Kidney epithelial cell (primary cell): Measurements from ENCODE around the gene TTLL5. TPM values are rescaled to one million over a fixed set of nuclear protein-coding genes. Genes with fewer than 3 reads are reported as not detected.

Source experiments
- DNase-seq: peaks from one replicate; pipeline ENCODE4 v3.0.0-alpha.2; 2010; ENCODE audit warnings: low read depth
- H3K27me3 ChIP-seq: 2 replicates; pipeline ENCODE4 v1.6.0; 2011; ENCODE audit warnings: low read length; ENCODE audit not compliant: control insufficient read depth, insufficient read depth
- H3K36me3 ChIP-seq: 2 replicates; pipeline ENCODE4 v1.5.1; 2011; ENCODE audit warnings: low read length; ENCODE audit not compliant: control insufficient read depth, insufficient read depth
- H3K4me3 ChIP-seq: 2 replicates; pipeline ENCODE4 v1.5.1; 2011; ENCODE audit warnings: low read depth, mild to moderate bottlenecking, control low read depth, low read length
- total RNA-seq: library from RNA; depleted of rRNA; stranded (reverse); fragments of >200 nt; gene quantifications from 2 replicates; pipeline ENCODE4 v1.2.3, GENCODE V29; 2015
- TF ChIP-seq, protein P1 (sequence below): IDR thresholded peaks from 2 replicates; pipeline ENCODE4 v1.5.1; 2011; ENCODE audit warnings: mild to moderate bottlenecking, moderate library complexity, low read length, control low read depth, inconsistent platforms; ENCODE audit not compliant: insufficient read depth, poor library complexity, severe bottlenecking

The TTLL5 gene
- total RNA-seq, 1 donor from 2014 or later, result 24.7 TPM

- Histone ChIP-seq H3K27me3 (no peaks in the 10 kb centered on the region), H3K4me3 (no peak overlapping the region), H3K36me3 (no peaks in the 10 kb centered on the region)
- TF ChIP-seq, protein P1, sequence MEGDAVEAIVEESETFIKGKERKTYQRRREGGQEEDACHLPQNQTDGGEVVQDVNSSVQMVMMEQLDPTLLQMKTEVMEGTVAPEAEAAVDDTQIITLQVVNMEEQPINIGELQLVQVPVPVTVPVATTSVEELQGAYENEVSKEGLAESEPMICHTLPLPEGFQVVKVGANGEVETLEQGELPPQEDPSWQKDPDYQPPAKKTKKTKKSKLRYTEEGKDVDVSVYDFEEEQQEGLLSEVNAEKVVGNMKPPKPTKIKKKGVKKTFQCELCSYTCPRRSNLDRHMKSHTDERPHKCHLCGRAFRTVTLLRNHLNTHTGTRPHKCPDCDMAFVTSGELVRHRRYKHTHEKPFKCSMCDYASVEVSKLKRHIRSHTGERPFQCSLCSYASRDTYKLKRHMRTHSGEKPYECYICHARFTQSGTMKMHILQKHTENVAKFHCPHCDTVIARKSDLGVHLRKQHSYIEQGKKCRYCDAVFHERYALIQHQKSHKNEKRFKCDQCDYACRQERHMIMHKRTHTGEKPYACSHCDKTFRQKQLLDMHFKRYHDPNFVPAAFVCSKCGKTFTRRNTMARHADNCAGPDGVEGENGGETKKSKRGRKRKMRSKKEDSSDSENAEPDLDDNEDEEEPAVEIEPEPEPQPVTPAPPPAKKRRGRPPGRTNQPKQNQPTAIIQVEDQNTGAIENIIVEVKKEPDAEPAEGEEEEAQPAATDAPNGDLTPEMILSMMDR, result no peak
- DNase-seq, result no peak
Measured at GRCh38 chr14:75991753-75992152, 330.7 kb downstream of the TTLL5 start.

DNA sequence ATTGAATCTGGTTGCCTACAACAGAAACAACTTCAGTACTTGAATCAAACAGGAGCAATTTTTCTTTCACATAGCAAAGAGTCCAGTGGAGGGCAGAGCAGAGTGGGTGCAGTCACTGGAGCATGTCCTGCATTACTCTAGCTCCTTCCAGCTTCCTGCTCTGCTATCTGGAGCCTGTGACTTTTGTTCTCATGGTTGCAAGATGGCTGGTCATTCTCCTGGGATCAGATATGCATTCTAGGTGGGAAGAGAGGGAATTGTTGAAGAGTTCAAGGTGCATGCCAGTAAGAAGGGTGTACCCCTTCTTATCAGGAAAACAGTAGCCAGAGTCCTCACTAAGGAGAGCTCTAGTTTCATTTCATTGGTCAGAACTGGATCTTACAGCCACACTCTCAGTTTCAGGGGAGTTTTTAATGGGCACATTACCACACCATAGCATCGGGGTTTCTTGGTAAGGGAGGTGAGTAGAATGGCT is 332.6 kb downstream of the TTLL5 start:
- no peaks in the 10 kb centered on the region for H3K36me3 ChIP-seq
- TF ChIP-seq, protein P1, result peak; percentile 46
- no peak overlapping the region for H3K4me3 ChIP-seq
- no peaks in the 10 kb centered on the region for H3K27me3 ChIP-seq
- no peak for DNase-seq

GRCh38 chr14:75995372-75996041 is 334.5 kb downstream of the TTLL5 start:
- Histone ChIP-seq H3K4me3 (no peak overlapping the region), H3K36me3 (no peaks in the 10 kb centered on the region), H3K27me3 (no peaks in the 10 kb centered on the region)
- DNase-seq, result no peak
- TF ChIP-seq, protein P1, result no peak

DNA sequence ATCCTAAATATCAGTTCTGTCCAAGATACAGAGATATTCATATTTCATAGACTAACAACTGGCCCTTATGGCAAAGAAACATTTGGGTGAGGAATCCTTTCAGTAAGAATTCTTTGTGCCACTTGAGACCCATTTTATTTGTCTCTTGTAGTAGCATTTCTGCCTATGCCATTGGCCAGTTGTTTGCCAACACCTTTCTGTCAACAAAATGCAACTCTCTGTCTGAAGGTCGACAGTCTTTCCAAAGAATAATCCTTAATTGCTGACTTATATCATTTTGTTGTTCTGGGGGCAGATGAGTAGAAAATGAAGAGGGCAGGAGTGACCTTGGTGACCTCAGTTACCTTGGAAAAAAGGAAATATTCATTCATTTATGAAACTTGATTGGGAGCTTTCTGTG is 335.4 kb downstream of the TTLL5 start:
- Histone ChIP-seq H3K36me3 (no peaks in the 10 kb centered on the region), H3K27me3 (no peaks in the 10 kb centered on the region), H3K4me3 (no peak overlapping the region)
- DNase-seq, result no peak
- TF ChIP-seq, protein P1, result no peak

DNA sequence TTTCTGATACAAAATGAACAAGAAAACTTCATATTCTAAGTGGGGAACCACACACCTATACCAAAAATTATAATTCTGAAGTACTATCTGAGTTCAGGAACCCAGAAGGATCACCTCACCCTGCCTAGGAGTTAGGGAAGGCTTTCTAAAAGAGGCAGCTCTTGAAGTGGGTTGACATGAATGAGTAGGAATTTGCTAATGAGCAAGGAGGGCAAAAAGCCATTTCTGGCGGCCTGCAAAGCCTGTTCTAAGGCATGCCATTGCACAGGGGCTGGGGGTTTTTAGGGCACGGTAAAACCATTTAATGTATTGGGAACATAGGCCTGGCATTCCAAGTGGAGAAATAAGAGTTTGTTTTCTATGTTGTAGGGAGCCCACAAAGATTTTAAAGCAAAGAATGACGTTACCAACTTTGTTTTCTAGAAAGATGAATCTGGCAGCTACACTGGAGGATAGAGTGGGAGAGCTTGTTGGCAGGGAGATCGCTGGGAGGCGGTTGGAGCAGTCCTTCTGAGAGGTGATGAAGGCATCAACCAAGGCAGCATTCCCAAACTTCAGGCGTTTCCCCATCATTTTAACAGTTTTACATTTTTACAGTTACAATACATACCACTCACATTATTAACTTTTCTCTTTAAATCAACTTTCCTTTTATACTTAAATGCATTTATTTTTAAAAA is 338.6 kb downstream of the TTLL5 start:
- no peaks in the 10 kb centered on the region for H3K36me3 ChIP-seq
- TF ChIP-seq, protein P1, result no peak

More for the DNA sequence above, 338.6 kb downstream of the TTLL5 start:
- no peak for DNase-seq
- no peaks in the 10 kb centered on the region for H3K27me3 ChIP-seq
- H3K4me3 ChIP-seq, result no peak overlapping the region
